HG03521 (cell line): Measurements from ENCODE around the gene RNMT.

Experiments used
- ATAC-seq: cut with Tn5 transposase; IDR thresholded peaks from one replicate; pipeline ENCODE4 v1.9.1; 2021; ENCODE audit warnings: mild to moderate bottlenecking, moderate library complexity; ENCODE audit not compliant: unreplicated experiment

The RNMT gene

DNA sequence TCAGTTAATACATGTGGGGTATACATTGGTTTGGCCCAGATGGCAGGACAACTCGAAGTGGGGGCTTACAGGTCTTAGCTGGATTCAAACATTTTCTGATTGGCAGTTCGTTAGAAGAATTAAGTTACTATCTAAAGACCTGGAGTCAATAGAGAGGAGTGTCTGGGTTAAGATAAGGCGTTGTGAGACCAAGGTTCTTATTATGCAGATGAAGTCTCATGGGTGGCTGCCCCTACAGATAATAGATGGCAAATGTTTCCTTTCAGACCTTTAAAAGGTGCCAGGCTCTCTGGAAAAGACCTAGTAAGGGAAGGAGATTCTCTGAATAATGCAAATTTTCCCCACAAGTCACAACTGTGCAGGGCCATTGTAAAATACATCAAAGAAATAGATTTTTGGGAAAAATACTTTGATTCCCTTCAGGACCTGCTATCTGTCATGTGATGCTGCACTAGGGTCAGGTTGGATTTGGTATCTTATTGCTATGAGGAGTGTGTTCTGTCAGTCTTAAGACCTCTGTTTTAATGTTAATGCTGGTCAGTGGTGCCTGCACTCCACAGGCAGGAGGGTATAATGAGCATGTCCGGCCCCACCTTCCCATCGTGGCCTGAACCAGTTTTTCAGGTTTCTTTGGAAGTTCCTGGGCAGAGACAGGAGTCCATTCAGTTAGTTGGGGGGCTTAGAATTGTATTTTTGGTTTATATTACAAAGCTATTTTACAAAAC lies 83.2 kb downstream of the RNMT start:
- ATAC-seq: no peak

DNA sequence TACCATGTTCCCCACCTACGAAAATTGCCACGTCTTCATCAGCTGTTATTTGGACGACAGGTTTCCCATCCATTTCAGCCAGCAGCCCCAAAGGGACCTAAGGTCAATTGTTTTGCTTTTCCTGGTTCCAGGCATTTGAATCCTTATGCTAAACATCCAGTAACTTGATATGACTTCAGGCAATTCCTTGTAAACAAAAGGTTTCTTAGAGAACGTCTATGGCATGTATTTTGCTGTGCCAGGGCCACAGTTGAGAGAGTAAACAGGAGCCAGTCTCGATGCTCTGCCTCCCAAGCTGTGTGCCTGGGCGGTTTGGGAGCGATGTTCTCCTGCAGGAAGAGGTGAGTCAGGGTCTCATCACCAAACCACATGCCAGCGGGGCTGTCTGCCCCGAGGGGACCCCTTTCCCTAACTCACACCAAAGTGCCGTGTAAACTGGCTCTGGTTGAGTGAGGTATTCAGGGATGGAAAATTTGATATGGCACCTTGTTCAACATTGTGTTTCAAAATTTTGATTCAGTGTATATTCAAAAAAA lies 84.5 kb downstream of the RNMT start:
- no peak for ATAC-seq

DNA sequence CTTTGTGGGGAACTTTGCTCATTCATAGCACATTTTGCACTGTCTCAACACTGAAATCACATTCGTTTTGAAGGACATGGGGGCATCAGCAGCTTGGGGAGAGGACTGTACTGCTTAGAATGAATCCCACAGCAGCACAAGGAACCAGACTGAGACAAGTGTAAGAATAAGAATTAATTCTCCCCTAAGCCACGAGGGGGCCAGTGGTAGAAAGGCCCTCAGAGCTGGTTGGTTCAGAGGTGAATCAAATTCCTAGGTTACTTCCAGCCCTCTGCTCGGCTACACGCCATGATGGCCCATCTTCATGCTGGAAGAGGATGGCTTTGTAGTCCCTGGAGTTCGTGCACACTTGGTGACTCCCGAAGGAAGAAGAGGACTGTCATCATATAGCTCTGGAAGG lies 85.5 kb downstream of the RNMT start:
- ATAC-seq: no peak

DNA sequence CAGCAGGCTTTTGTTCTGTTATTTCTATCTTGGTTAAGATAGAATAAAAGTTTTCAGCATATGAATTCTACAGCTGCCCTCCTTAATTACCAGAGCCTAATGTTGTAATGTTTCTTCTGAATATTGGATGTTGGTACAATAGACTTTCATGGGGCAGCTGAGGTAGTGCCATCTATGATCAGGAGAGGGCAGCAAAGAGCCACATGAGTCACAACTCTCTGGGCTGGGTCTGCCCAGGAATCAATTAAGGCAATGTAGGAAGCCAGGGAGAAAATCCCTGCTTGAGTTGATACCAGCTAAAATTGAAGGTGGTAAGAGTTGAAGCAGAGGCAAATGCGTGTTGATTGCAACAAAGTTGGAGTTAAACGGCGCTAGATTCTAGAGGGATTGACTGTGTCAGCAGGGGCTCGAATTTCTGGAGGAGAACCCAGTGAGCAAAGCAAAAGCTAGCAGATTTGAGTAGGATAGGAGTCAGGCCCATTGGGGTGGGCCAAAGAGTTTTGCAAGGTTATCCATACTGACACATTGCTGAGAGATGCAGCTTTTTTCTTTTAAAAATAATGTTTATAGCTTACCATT lies 86.9 kb downstream of the RNMT start:
- ATAC-seq: peak; percentile 77
